Loucy (cell line): ENCODE data around the gene PRTG.

Source experiments
- H2AFZ ChIP-seq: fragments of 200-600 bp; sonication (generic); 2 replicates; pipeline ENCODE4 v1.6.0; 2016; ENCODE audit warnings: antibody characterized with exemption, mild to moderate bottlenecking, low read length, moderate library complexity
- H3F3A ChIP-seq: fragments of 200-600 bp; 2 replicates; pipeline ENCODE4 v1.6.0; 2016; ENCODE audit warnings: antibody characterized with exemption, low read depth, mild to moderate bottlenecking
- H3K27me3 ChIP-seq: fragments of 200-600 bp; sonication (generic); 2 replicates; pipeline ENCODE4 v1.6.1; 2014; ENCODE audit warnings: low read length, mild to moderate bottlenecking; ENCODE audit not compliant: insufficient read depth, poor library complexity, severe bottlenecking
- H3K36me3 ChIP-seq: fragments of 200-600 bp; sonication (generic); 2 replicates; pipeline ENCODE4 v1.6.1; 2016; ENCODE audit warnings: low read length; ENCODE audit not compliant: insufficient read depth
- H3K4me1 ChIP-seq: fragments of 200-600 bp; sonication (generic); 2 replicates; pipeline ENCODE4 v1.5.1; 2014; ENCODE audit warnings: low read length, mild to moderate bottlenecking; ENCODE audit not compliant: insufficient read depth, poor library complexity, severe bottlenecking
- H3K4me2 ChIP-seq: fragments of 200-600 bp; sonication (generic); 2 replicates; pipeline ENCODE4 v1.6.0; 2014; ENCODE audit warnings: antibody characterized with exemption, low read length, low read depth, mild to moderate bottlenecking; ENCODE audit not compliant: poor library complexity, severe bottlenecking
- H3K4me3 ChIP-seq: fragments of 200-600 bp; sonication (generic); 2 replicates; pipeline ENCODE4 v1.5.1; 2014; ENCODE audit warnings: low read length, mild to moderate bottlenecking, mixed read lengths; ENCODE audit not compliant: poor library complexity, severe bottlenecking
- H3K79me2 ChIP-seq: fragments of 200-600 bp; sonication (generic); 2 replicates; pipeline ENCODE4 v1.6.1; 2014; ENCODE audit warnings: low read length; ENCODE audit not compliant: insufficient read depth
- H3K9ac ChIP-seq: fragments of 200-600 bp; sonication (generic); 2 replicates; pipeline ENCODE4 v1.6.0; 2014; ENCODE audit warnings: mild to moderate bottlenecking, low read depth, low read length, moderate library complexity; ENCODE audit not compliant: poor library complexity, severe bottlenecking
- H3K9me2 ChIP-seq: fragments of 200-600 bp; sonication (generic); replicated peaks from 2 replicates; pipeline ENCODE4 v1.6.1; 2016; ENCODE audit warnings: low read depth, low read length, mixed read lengths
- H3K9me3 ChIP-seq: fragments of 200-600 bp; sonication (generic); 2 replicates; pipeline ENCODE4 v1.6.1; 2014; ENCODE audit warnings: mild to moderate bottlenecking, antibody characterized with exemption, low read length, low read depth; ENCODE audit not compliant: insufficient read depth
- H4K20me1 ChIP-seq: fragments of 200-600 bp; sonication (generic); 2 replicates; pipeline ENCODE4 v1.6.0; 2014; ENCODE audit warnings: antibody characterized with exemption, low read length, mild to moderate bottlenecking; ENCODE audit not compliant: insufficient read depth, poor library complexity, severe bottlenecking
- CTCF ChIP-seq: fragments of 200-600 bp; sonication (generic); conservative IDR thresholded peaks from 2 replicates; pipeline ENCODE4 v1.5.1; 2014; ENCODE audit warnings: mild to moderate bottlenecking, antibody characterized with exemption, low read length
- EZH2phosphoT487 ChIP-seq: fragments of 200-600 bp; IDR thresholded peaks from 2 replicates; pipeline ENCODE4 v1.6.1; 2018; ENCODE audit warnings: antibody characterized with exemption, mild to moderate bottlenecking, moderate library complexity, borderline replicate concordance

Gene PRTG

GRCh38 chr15:55652909-55653495, 90.0 kb downstream of the PRTG start:
- Histone ChIP-seq H3K4me2 (no peak overlapping the region), H3K9ac (no peak overlapping the region), H4K20me1 (no peaks in the 10 kb centered on the region), H2AFZ (no peak overlapping the region), H3K27me3 (no peaks in the 10 kb centered on the region), H3K36me3 (no peaks in the 10 kb centered on the region), H3K4me1 (no peaks in the 10 kb centered on the region), H3K9me3 (no peaks in the 10 kb centered on the region), H3F3A (no peaks in the 10 kb centered on the region), H3K9me2 (no peaks in the 10 kb centered on the region), H3K4me3 (no peak overlapping the region), H3K79me2 (no peaks in the 10 kb centered on the region)
- TF ChIP-seq EZH2phosphoT487 (no peak), CTCF (no peak)

- Histone ChIP-seq H4K20me1 (no peaks in the 10 kb centered on the region), H3K9me2 (no peaks in the 10 kb centered on the region), H3F3A (no peaks in the 10 kb centered on the region), H3K4me2 (no peak overlapping the region), H3K9me3 (no peaks in the 10 kb centered on the region), H3K79me2 (no peaks in the 10 kb centered on the region), H3K4me1 (no peaks in the 10 kb centered on the region), H3K36me3 (no peaks in the 10 kb centered on the region), H2AFZ (no peak overlapping the region), H3K9ac (no peak overlapping the region), H3K4me3 (no peak overlapping the region), H3K27me3 (no peaks in the 10 kb centered on the region)
- TF ChIP-seq EZH2phosphoT487 (no peak), CTCF (no peak)
Measured at GRCh38 chr15:55652359-55652758, 90.6 kb downstream of the PRTG start.

GRCh38 chr15:55649058-55649423, 93.9 kb downstream of the PRTG start:
- Histone ChIP-seq H3K79me2 (no peaks in the 10 kb centered on the region), H3K27me3 (no peaks in the 10 kb centered on the region), H3K9me2 (no peaks in the 10 kb centered on the region), H3F3A (no peaks in the 10 kb centered on the region), H3K9ac (no peak overlapping the region), H2AFZ (no peak overlapping the region), H3K4me3 (no peak overlapping the region), H3K9me3 (no peaks in the 10 kb centered on the region), H3K36me3 (no peaks in the 10 kb centered on the region), H4K20me1 (no peaks in the 10 kb centered on the region), H3K4me2 (no peak overlapping the region), H3K4me1 (no peaks in the 10 kb centered on the region)
- TF ChIP-seq CTCF (no peak), EZH2phosphoT487 (no peak)
